HepG2 (cell line): Measurements from ENCODE around the gene MFRP. TPM values are rescaled to one million over a fixed set of nuclear protein-coding genes. Genes with fewer than 3 reads are reported as not detected.

Experiments used
- CERS6 ChIP-seq: sonication (generic); formaldehyde crosslinking; IDR thresholded peaks from 2 replicates; pipeline ENCODE4 v1.5.0; 2020; ENCODE audit warnings: missing genetic modification reagents
- DR1 ChIP-seq: sonication (generic); formaldehyde crosslinking; IDR thresholded peaks from 2 replicates; pipeline ENCODE4 v1.8.0; 2021; ENCODE audit warnings: mild to moderate bottlenecking, missing genetic modification reagents, inconsistent platforms
- FOXK2 ChIP-seq: fragments of 450-650 bp; IDR thresholded peaks from 2 replicates; pipeline ENCODE4 v1.6.1; 2016
- FOXP4 ChIP-seq: sonication (generic); formaldehyde crosslinking; IDR thresholded peaks from 2 replicates; pipeline ENCODE4 v1.4.0; 2020; ENCODE audit warnings: missing genetic modification reagents
- HINFP ChIP-seq: sonication (generic); formaldehyde crosslinking; IDR thresholded peaks from 2 replicates; pipeline ENCODE4 v1.4.0; 2020; ENCODE audit warnings: low read depth, mild to moderate bottlenecking, missing genetic modification reagents
- MAFF ChIP-seq: IDR thresholded peaks from 2 replicates; pipeline ENCODE4 v1.6.1; 2011; ENCODE audit warnings: low read depth, low read length, improper control_type of control experiment
- NFIC ChIP-seq: IDR thresholded peaks from 2 replicates; pipeline ENCODE4 v1.6.1; 2012; ENCODE audit warnings: mild to moderate bottlenecking, low read length, inconsistent platforms
- RAD51 ChIP-seq: fragments of 450-650 bp; IDR thresholded peaks from 2 replicates; pipeline ENCODE4 v1.6.1; 2016; ENCODE audit warnings: borderline replicate concordance
- SKIL ChIP-seq: sonication (generic); formaldehyde crosslinking; IDR thresholded peaks from 2 replicates; pipeline ENCODE4 v1.8.0; 2022; ENCODE audit warnings: missing genetic modification reagents, mild to moderate bottlenecking, moderate library complexity, borderline replicate concordance
- SMARCC2 ChIP-seq: fragments of 450-650 bp; IDR thresholded peaks from 2 replicates; pipeline ENCODE4 v1.6.1; 2017; ENCODE audit warnings: antibody characterized with exemption, mild to moderate bottlenecking
- STAT5B ChIP-seq: sonication (generic); formaldehyde crosslinking; IDR thresholded peaks from 2 replicates; pipeline ENCODE4 v1.4.0; 2020; ENCODE audit warnings: missing genetic modification reagents
- ZBTB43 ChIP-seq: sonication (generic); formaldehyde crosslinking; conservative IDR thresholded peaks from 2 replicates; pipeline ENCODE4 v1.4.0; 2020; ENCODE audit warnings: missing genetic modification reagents
- ZGPAT ChIP-seq: IDR thresholded peaks from 2 replicates; pipeline ENCODE4 v1.6.1; 2016; ENCODE audit warnings: mild to moderate bottlenecking
- ZNF234 ChIP-seq: sonication (generic); formaldehyde crosslinking; conservative IDR thresholded peaks from 2 replicates; pipeline ENCODE4 v1.5.1; 2020; ENCODE audit warnings: mild to moderate bottlenecking, missing genetic modification reagents
- ZNF414 ChIP-seq: sonication (generic); formaldehyde crosslinking; IDR thresholded peaks from 2 replicates; pipeline ENCODE4 v1.5.0; 2020; ENCODE audit warnings: missing genetic modification reagents
- ZNF530 ChIP-seq: sonication (generic); formaldehyde crosslinking; IDR thresholded peaks from 2 replicates; pipeline ENCODE4 v1.5.0; 2020; ENCODE audit warnings: low read depth, mild to moderate bottlenecking, missing genetic modification reagents
- ZNF547 ChIP-seq: sonication (generic); formaldehyde crosslinking; IDR thresholded peaks from 2 replicates; pipeline ENCODE4 v1.5.1; 2020; ENCODE audit warnings: mild to moderate bottlenecking, missing genetic modification reagents
- ZNF614 ChIP-seq: IDR thresholded peaks from 2 replicates; pipeline ENCODE4 v1.6.1; 2018; ENCODE audit warnings: missing biosample characterization, missing genetic modification reagents, inconsistent platforms, borderline replicate concordance
- polyA plus RNA-seq, 8 experiments: library from polyadenylated mRNA; depleted of rRNA in 3 of 8; stranded (reverse) in 7 of 8; unstranded in 1 of 8; fragments of >200 nt; fragmentation: Illumina TruSeq in 4 of 8; extraction: Trizol in 4 of 8; gene quantifications; 2 replicates each; pipeline versions ENCODE4 v1.2.1 to v1.2.3, GENCODE V29; 2011 to 2016; ENCODE audit warnings: low read depth in 4 of 8, missing spikeins in 1 of 8, mixed read lengths in 1 of 8; ENCODE audit not compliant: insufficient read depth in 1 of 8
- total RNA-seq, 5 experiments: library from RNA; depleted of rRNA; stranded (reverse); fragments of >200 nt; fragmentation: Illumina TruSeq; extraction: Trizol; gene quantifications; 2 replicates each; pipeline ENCODE4 v1.2.3, GENCODE V29; 2016; ENCODE audit warnings: low read depth in 1 of 5

The MFRP gene
- total and polyA plus RNA-seq, 2 of the 13 experiments (the other 11 are each of a cell fraction or from before 2014, with no cell fraction given): not detected

GRCh38 chr11:119381181-119381988 is 34.9 kb upstream of the MFRP start, which contains the start of gene USP2 (continued):
- TF ChIP-seq SKIL (CRISPR knock-in tag) (peak; percentile 47; the same call in 1 of the 2 replicates), HINFP (no peak), ZNF547 (CRISPR knock-in tag) (no peak; the same call in none of the 2 replicates), ZNF614 (0 out of 2 replicates have a peak, but pooled peaks have one; percentile 61), NFIC (no peak), SMARCC2 (no peak), FOXK2 (peak; percentile 93), STAT5B (CRISPR knock-in tag) (no peak), ZNF414 (CRISPR knock-in tag) (no peak), FOXP4 (CRISPR knock-in tag) (peak; percentile 3; the same call in 1 of the 2 replicates), ZBTB43 (peak; percentile 32; the same call in 1 of the 2 replicates), ZGPAT (CRISPR knock-in tag) (peak; percentile 84), RAD51 (no peak), DR1 (CRISPR knock-in tag) (peak; percentile 35), ZNF234 (CRISPR knock-in tag) (no peak), MAFF (no peak), CERS6 (no peak), ZNF530 (CRISPR knock-in tag) (no peak)
